Skeletal muscle tissue (tissue), 4 donors: ENCODE data around the gene IFNA7. TPM values are rescaled to one million over a fixed set of nuclear protein-coding genes. Genes with fewer than 3 reads are reported as not detected.
"Not testable (repeated sequence)": the region's sequence is repeated elsewhere in the genome, so short reads cannot be mapped to it uniquely, and the experiment has no call there.

Experiments
- H3K27ac ChIP-seq: one replicate; pipeline ENCODE4 v1.7.0; 2013; ENCODE audit warnings: mild to moderate bottlenecking, low read depth, low read length, inconsistent platforms
- H3K27me3 ChIP-seq, 3 donors: one replicate each; pipeline ENCODE4 v1.7.0; 2013; ENCODE audit warnings: low read length in 3 of 3; ENCODE audit not compliant: control insufficient read depth in 3 of 3, insufficient read depth in 3 of 3
- H3K36me3 ChIP-seq, 3 donors: one replicate each; pipeline ENCODE4 v1.7.0; 2013; ENCODE audit warnings: low read length in 3 of 3; ENCODE audit not compliant: control insufficient read depth in 3 of 3, insufficient read depth in 3 of 3
- H3K4me1 ChIP-seq, 3 donors: one replicate each; pipeline ENCODE4 v1.7.0; 2013; ENCODE audit warnings: low read length in 3 of 3, mild to moderate bottlenecking in 3 of 3; ENCODE audit not compliant: control insufficient read depth in 3 of 3, insufficient read depth in 3 of 3
- H3K4me3 ChIP-seq, 3 donors: one replicate each; pipeline ENCODE4 v1.7.0; 2013; ENCODE audit warnings: low read length in 3 of 3
- H3K9ac ChIP-seq, 3 donors: one replicate each; pipeline ENCODE4 v1.7.0; 2013; ENCODE audit warnings: low read length in 3 of 3, mild to moderate bottlenecking in 3 of 3, moderate library complexity in 2 of 3, low read depth in 1 of 3
- H3K9me3 ChIP-seq, 3 donors: one replicate each; pipeline ENCODE4 v1.7.0; 2013; ENCODE audit warnings: low read length in 3 of 3; ENCODE audit not compliant: control insufficient read depth in 3 of 3
- total RNA-seq: library from RNA; depleted of rRNA; stranded (reverse); fragments of >200 nt; gene quantifications from one replicate; pipeline ENCODE4 v1.2.3, GENCODE V29; 2014
- donor health status: Osteomylitis.

IFNA7 gene
- not detected for total RNA-seq

DNA sequence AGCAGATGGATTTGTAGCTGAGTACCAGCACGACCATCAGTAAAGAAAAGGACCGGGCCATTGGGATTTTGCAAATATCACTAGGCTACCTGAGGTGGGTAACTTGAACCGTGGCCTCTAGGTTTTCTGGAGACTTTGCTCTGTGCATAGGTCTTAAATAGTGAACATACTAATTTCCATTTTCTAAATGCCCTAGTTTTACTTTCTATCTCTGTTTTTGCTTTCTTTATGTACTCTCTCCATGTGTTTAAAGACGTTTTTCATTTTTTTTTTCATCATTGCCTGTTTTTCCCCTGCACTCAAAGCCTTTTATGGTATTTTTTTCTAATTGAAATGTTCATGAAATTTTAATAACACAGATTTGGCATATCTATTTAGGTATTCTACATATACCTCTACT lies at the start of gene IFNA7:
IFNA7 (minus strand) TSS at position 101 of the 400 bp plus-strand sequence; CDS start at position 61, 40 bp downstream.
- not testable (repeated sequence) for H3K27me3 ChIP-seq, H3K4me3 ChIP-seq, H3K4me1 ChIP-seq, H3K36me3 ChIP-seq, H3K9ac ChIP-seq, H3K9me3 ChIP-seq, H3K27ac ChIP-seq

DNA sequence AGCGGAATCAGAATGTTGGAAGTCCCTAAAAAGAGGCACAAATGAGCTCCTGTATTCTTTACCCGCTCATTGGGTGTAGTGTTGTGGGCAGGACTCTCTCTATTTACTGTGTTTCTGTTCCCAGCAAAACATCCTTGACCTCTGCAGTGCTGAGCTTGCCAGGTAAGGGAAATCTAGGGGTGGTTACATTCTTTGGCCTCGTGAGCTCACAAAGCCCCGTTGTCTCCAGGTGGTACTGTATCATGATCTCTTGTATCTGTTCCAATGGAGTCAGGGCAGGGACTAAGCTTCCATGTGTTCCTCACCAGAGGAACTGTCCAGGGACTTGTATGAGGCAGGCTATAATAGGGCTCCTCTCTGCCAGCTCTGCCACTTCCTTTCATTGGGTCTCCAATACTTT lies 49.6 kb upstream of the IFNA7 start:
- Histone ChIP-seq H3K27ac (no peak overlapping the region), H3K36me3 (no peaks in the 10 kb centered on the region)

DNA sequence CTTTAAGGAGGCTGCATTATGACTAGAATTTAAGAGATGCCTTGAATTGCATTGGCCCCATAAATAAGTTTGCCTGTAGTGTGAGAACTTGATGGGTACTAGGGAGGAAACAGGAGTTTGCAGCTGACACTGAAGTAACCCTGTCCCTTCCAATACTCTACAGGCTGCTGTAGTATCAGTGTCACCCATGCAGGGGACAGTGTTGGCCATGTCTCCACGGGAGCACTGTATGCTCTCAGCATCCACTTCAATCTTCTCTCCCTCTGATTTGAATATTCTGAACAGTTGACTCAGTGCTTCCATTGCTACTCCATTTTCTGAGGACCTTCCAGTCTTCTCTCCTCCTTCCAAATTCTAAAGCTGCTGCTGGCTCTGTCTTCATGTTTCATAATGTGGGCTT lies 49.2 kb upstream of the IFNA7 start:
- no peaks in the 10 kb centered on the region for H3K9me3 ChIP-seq
- no peak overlapping the region for H3K9ac ChIP-seq
- H3K27ac ChIP-seq, result no peak overlapping the region
- H3K36me3 ChIP-seq, result no peaks in the 10 kb centered on the region
- H3K4me1 ChIP-seq, result no peaks in the 10 kb centered on the region
- H3K4me3 ChIP-seq, result no peak overlapping the region
- no peaks in the 10 kb centered on the region for H3K27me3 ChIP-seq

More for the DNA sequence above, 49.6 kb upstream of the IFNA7 start:
- no peak overlapping the region for H3K4me3 ChIP-seq
- H3K9me3 ChIP-seq, result no peaks in the 10 kb centered on the region
- no peaks in the 10 kb centered on the region for H3K4me1 ChIP-seq
- no peaks in the 10 kb centered on the region for H3K27me3 ChIP-seq
- no peak overlapping the region for H3K9ac ChIP-seq

DNA sequence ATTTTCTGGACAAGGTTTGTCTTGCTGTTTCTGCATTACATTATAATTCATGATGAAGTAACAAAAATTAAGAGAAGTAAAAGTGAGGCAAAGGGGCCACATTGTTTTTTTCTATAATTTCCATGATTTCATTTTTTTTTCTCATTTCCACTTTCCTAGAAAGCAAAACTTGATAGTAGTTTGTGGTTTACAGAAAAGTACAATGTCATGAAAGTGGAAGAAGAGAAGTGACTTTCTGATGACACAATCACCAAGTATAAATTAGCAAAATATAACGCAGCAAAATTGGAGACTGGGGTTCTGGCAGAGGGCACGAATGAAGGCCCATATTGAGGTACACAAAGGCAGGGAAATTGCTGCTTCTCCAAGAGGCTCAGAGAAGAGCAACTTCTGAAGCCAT lies 42.8 kb upstream of the IFNA7 start:
- no peak overlapping the region for H3K4me3 ChIP-seq
- no peak overlapping the region for H3K9ac ChIP-seq
- H3K4me1 ChIP-seq, result no peaks in the 10 kb centered on the region
- no peak overlapping the region for H3K27ac ChIP-seq
- H3K9me3 ChIP-seq, result no peaks in the 10 kb centered on the region
- no peaks in the 10 kb centered on the region for H3K27me3 ChIP-seq
- no peaks in the 10 kb centered on the region for H3K36me3 ChIP-seq

DNA sequence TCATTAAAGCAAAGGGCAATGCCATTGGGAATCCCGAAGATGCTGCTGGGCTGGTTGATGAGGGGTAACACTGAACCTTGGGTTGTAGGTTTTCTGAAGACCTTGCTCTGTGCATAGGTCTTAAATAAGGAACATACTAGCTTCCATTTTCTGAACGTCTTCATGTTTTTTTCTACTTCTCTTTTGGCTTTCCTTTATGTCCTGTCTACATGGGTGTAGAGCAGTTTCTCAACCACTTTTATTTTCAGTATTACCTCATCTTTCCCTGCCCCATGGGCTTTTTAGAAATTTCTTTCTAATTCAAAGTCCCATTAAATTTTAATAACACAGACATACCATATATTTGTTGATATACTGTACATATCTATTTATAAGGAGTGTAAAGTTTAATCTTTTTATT lies 37.9 kb upstream of the IFNA7 start, which contains the start of gene IFNA14:
IFNA14 (minus strand) TSS at position 95 of the 400 bp plus-strand sequence; CDS start at position 25, 70 bp downstream.
- Histone ChIP-seq H3K4me1 (no peaks in the 10 kb centered on the region), H3K27ac (no peak within 1 kb of the TSS), H3K9me3 (no peaks in the 10 kb centered on the region), H3K9ac (no peak within 1 kb of the TSS), H3K4me3 (no peak within 1 kb of the TSS), H3K27me3 (no peaks in the 10 kb centered on the region), H3K36me3 (no peaks in the 10 kb centered on the region)

DNA sequence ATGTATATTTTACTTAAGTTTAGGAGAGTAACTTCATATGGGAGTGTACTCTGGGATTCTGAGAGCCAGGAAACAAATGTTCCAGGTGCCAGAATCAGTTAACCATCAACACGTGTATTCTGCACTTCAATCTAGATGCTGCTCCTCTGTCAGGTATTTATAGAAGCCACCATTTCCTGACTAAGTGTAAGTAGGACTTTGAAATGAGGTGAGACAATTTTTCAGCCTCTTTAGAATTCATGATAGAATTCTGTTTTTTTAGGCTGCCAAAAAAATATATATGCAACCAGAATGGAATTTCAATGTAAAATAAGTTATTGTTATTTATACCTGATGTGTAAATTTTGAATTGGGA lies 34.3 kb upstream of the IFNA7 start:
- H3K9ac ChIP-seq, H3K27me3 ChIP-seq, H3K27ac ChIP-seq, H3K36me3 ChIP-seq, H3K4me3 ChIP-seq, H3K4me1 ChIP-seq, H3K9me3 ChIP-seq: not testable (repeated sequence)

DNA sequence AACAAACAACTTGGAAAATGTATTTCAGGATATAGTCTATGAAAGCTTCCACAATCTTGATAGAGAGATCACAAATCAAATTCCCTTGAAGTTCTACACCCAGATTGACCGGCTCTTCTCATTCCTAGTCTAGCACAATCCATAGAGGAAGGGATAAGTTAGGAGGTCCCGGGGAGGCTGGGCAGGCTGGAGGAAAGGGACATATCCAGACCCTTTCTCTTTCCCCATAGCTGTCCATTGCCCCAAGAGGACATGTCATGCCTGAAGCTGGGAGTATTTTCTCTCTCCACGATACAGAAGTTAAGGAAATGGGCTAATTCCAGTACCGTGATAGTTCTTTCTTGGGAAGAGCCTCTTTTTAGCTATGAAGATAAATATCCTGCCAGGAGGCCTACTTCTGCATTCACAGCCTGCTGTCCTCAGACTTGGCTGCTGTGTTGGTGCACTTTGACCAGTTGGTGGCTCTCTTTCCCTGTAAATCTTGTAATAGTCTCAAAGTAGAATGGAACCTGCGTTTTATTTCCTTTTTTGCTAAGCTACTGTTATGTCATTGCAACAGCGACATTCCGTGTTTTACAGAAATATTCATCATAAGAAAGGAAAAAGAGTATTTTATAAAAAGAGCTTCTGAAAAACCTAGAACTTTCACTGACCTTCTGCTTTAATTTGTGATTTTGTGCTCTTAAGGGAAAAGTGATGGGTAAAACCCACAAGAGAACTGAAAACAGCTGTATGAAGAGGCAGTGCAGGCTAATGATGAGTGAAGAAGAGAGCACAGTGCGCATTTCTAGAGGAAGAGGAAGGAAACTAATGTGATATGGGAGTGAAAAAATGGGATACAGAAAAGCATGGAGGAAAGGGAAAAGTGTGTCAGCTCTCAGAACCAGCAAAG lies 33.7 kb upstream of the IFNA7 start:
- not testable (repeated sequence) for H3K36me3 ChIP-seq, H3K4me1 ChIP-seq, H3K9me3 ChIP-seq

DNA sequence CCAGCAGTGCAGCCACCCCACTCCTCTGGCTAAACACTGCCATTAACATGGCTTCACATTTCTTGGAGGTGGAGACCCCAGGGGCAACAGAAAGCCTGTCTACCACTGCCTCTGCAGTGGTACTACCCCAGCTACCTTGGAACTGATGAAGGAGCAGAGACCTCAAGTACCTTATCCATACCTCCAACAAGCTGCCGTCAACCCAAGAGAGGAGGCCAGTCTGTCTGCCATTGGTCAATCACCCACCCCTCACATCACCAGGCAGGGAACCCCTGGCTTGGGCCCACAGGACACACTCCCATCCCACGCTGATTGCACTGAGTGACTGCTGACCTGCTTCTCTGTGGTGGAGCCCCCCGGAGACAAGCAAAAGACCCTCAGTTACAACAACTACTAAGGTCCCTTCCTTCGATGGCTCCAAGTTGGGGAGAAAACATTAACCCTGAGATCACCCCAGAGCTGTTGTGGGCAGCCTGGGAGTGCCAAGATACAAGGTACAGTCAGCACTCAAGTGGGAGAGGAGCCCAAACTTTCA lies 32.2 kb upstream of the IFNA7 start:
- no peaks in the 10 kb centered on the region for H3K36me3 ChIP-seq
- no peaks in the 10 kb centered on the region for H3K27me3 ChIP-seq
- no peak overlapping the region for H3K9ac ChIP-seq
- no peak overlapping the region for H3K27ac ChIP-seq
- H3K9me3 ChIP-seq, result no peaks in the 10 kb centered on the region
- H3K4me3 ChIP-seq, result no peak overlapping the region
- no peaks in the 10 kb centered on the region for H3K4me1 ChIP-seq

More for the DNA sequence above, 33.7 kb upstream of the IFNA7 start:
- not testable (repeated sequence) for H3K9ac ChIP-seq, H3K27me3 ChIP-seq, H3K27ac ChIP-seq, H3K4me3 ChIP-seq

DNA sequence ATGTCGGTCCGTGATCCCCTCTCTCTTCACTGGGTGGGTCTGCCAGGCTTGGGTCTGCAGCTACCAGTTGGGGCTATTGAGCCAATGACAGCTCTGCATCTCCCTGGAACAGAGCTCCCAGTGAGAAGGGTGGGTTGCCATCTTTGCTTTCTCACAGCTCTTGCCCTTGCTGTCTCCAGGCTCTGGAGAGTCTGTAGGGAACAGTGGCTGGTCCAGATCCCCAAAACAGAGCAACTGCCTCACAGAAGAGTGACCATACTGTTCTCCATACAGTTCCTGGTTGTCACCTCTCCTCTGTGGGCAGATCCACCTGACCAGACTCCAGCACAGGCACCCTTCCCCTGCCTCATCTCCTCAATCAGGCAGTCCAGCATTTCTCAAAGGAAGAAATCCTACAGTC lies 31.3 kb upstream of the IFNA7 start:
- Histone ChIP-seq H3K9me3 (no peaks in the 10 kb centered on the region), H3K27ac (no peak overlapping the region), H3K27me3 (no peaks in the 10 kb centered on the region), H3K9ac (no peak overlapping the region), H3K36me3 (no peaks in the 10 kb centered on the region), H3K4me1 (no peaks in the 10 kb centered on the region), H3K4me3 (no peak overlapping the region)

DNA sequence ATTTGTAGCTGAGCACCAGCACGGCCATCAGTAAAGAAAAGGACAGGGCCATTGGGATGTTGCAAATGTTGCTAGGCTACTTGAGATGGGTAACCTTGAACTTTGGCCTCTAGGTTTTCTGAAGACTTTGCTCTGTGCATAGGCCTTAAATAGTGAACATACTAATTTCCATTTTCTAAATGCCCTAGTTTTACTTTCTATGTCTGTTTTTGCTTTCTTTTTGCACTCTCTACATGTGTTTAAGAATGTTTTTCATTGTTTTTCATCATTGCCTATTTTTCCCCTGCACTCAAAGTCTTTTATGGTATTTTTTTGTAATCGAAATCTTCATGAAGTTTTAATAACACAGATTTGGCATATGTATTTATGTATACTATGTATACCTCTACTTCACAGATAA lies 26.1 kb upstream of the IFNA7 start, which contains the start of gene IFNA17:
IFNA17 (minus strand) TSS at position 101 of the 400 bp plus-strand sequence; CDS start at position 52, 49 bp downstream.
- H3K9me3 ChIP-seq, result no peaks in the 10 kb centered on the region
- H3K27ac ChIP-seq, result no peak within 1 kb of the TSS
- no peaks in the 10 kb centered on the region for H3K27me3 ChIP-seq
- H3K36me3 ChIP-seq, result no peaks in the 10 kb centered on the region
- no peaks in the 10 kb centered on the region for H3K4me1 ChIP-seq
- H3K9ac ChIP-seq, result no peak within 1 kb of the TSS
- H3K4me3 ChIP-seq, result no peak within 1 kb of the TSS
